ENCODE measurements around the gene ZNF710.

ZNF710 gene

GRCh38 chr15:90024406-90024805 lies 23.3 kb downstream of the ZNF710 start:
- TF ChIP-seq CTCF (IDR thresholded peaks at IDR 0.05; ENCODE audit: insufficient read depth, low read depth, low read length, missing control alignments), result no peak
- no peak for DNase-seq (ENCODE audit: low read depth)
- no peak overlapping the region for H3K4me3 ChIP-seq (ENCODE audit: low read depth, low read length)

GRCh38 chr15:90025489-90026033 lies 24.4 kb downstream of the ZNF710 start:
- DNase-seq (ENCODE audit: low read depth), result no peak
- no peak for TF ChIP-seq CTCF (IDR thresholded peaks at IDR 0.05; ENCODE audit: insufficient read depth, low read depth, low read length, missing control alignments)
- H3K4me3 ChIP-seq (ENCODE audit: low read depth, low read length), result no peak overlapping the region

GRCh38 chr15:90028376-90028944 lies 27.3 kb downstream of the ZNF710 start:
- no peak for DNase-seq (ENCODE audit: low read depth)
- TF ChIP-seq CTCF (IDR thresholded peaks at IDR 0.05; ENCODE audit: insufficient read depth, low read depth, low read length, missing control alignments), result no peak
- no peak overlapping the region for H3K4me3 ChIP-seq (ENCODE audit: low read depth, low read length)

GRCh38 chr15:90029024-90029423 lies 27.9 kb downstream of the ZNF710 start:
- DNase-seq (ENCODE audit: low read depth), result no peak
- TF ChIP-seq CTCF (IDR thresholded peaks at IDR 0.05; ENCODE audit: insufficient read depth, low read depth, low read length, missing control alignments), result no peak
- H3K4me3 ChIP-seq (ENCODE audit: low read depth, low read length), result no peak overlapping the region

- no peak for TF ChIP-seq CTCF (IDR thresholded peaks at IDR 0.05; ENCODE audit: insufficient read depth, low read depth, low read length, missing control alignments)
- H3K4me3 ChIP-seq (ENCODE audit: low read depth, low read length), result no peak overlapping the region
- DNase-seq (ENCODE audit: low read depth), result no peak
These were observed 29.3 kb downstream of the ZNF710 start for GRCh38 chr15:90030376-90030775.

- DNase-seq (ENCODE audit: low read depth), result peak; percentile 96
- H3K4me3 ChIP-seq (ENCODE audit: low read depth, low read length), result peak overlapping the region; percentile 46
- no peak for TF ChIP-seq CTCF (IDR thresholded peaks at IDR 0.05; ENCODE audit: insufficient read depth, low read depth, low read length, missing control alignments)
These were observed 30.2 kb downstream of the ZNF710 start for GRCh38 chr15:90031231-90031791.

GRCh38 chr15:90033006-90033405 lies 31.9 kb downstream of the ZNF710 start:
- H3K4me3 ChIP-seq (ENCODE audit: low read depth, low read length), result no peak overlapping the region
- DNase-seq (ENCODE audit: low read depth), result no peak
- no peak for TF ChIP-seq CTCF (IDR thresholded peaks at IDR 0.05; ENCODE audit: insufficient read depth, low read depth, low read length, missing control alignments)
